RWPE2 (cell line): ENCODE measurements around the gene CCDC70.

ENCODE experiments used
- ATAC-seq: fragments of 200-7000 bp; cut with Tn5 transposase; 3 replicates; pipeline ENCODE4 v1.9.1; 2021; ENCODE audit warnings: low read depth
- DNase-seq: peaks from one replicate; pipeline ENCODE4 v3.0.0-alpha.2; 2020; ENCODE audit warnings: low spot score
- H3K27ac ChIP-seq: fragments of 450-650 bp; 2 replicates; pipeline ENCODE4 v1.5.1; 2017; ENCODE audit warnings: mild to moderate bottlenecking; ENCODE audit not compliant: poor library complexity, severe bottlenecking
- H3K27me3 ChIP-seq: fragments of 250-450 bp; sonication (Bioruptor Pico); 2 replicates; pipeline ENCODE4 v1.5.1; 2021; ENCODE audit warnings: mild to moderate bottlenecking, moderate library complexity; ENCODE audit not compliant: insufficient read depth, poor library complexity, severe bottlenecking
- H3K36me3 ChIP-seq: fragments of 250-450 bp; sonication (Bioruptor Pico); 2 replicates; pipeline ENCODE4 v1.5.1; 2020; ENCODE audit warnings: low read depth, mild to moderate bottlenecking, moderate library complexity
- H3K4me1 ChIP-seq: fragments of 250-450 bp; sonication (Bioruptor Pico); 2 replicates; pipeline ENCODE4 v1.5.1; 2021; ENCODE audit warnings: mild to moderate bottlenecking, moderate library complexity; ENCODE audit not compliant: insufficient read depth, poor library complexity, severe bottlenecking
- H3K4me3 ChIP-seq: fragments of 250-450 bp; sonication (Bioruptor Pico); 2 replicates; pipeline ENCODE4 v1.5.1; 2021; ENCODE audit warnings: mild to moderate bottlenecking, moderate library complexity; ENCODE audit not compliant: severe bottlenecking
- H3K9me3 ChIP-seq: fragments of 250-450 bp; sonication (Bioruptor Pico); 2 replicates; pipeline ENCODE4 v1.5.1; 2021; ENCODE audit warnings: mild to moderate bottlenecking, moderate library complexity; ENCODE audit not compliant: severe bottlenecking
- CTCF ChIP-seq: fragments of 450-650 bp; IDR thresholded peaks from one replicate; pipeline ENCODE4 v1.5.1; 2017; ENCODE audit warnings: mild to moderate bottlenecking, moderate library complexity; ENCODE audit not compliant: poor library complexity, severe bottlenecking

Gene CCDC70

GRCh38 chr13:51881296-51881695 lies 19.5 kb downstream of the CCDC70 start:
- Histone ChIP-seq H3K27ac (no peak overlapping the region), H3K9me3 (no peaks in the 10 kb centered on the region), H3K27me3 (no peaks in the 10 kb centered on the region), H3K4me3 (no peak overlapping the region), H3K36me3 (no peaks in the 10 kb centered on the region), H3K4me1 (no peaks in the 10 kb centered on the region)
- no peak for TF ChIP-seq CTCF
- DNase-seq (no peak), ATAC-seq (no peak)

GRCh38 chr13:51882570-51883225 lies 20.9 kb downstream of the CCDC70 start:
- DNase-seq (no peak), ATAC-seq (no peak)
- Histone ChIP-seq H3K4me3 (no peak overlapping the region), H3K27ac (no peak overlapping the region), H3K4me1 (no peaks in the 10 kb centered on the region), H3K9me3 (no peaks in the 10 kb centered on the region), H3K36me3 (no peaks in the 10 kb centered on the region), H3K27me3 (no peaks in the 10 kb centered on the region)
- no peak for TF ChIP-seq CTCF

GRCh38 chr13:51883226-51883600 lies 21.4 kb downstream of the CCDC70 start:
- Histone ChIP-seq H3K27ac (no peak overlapping the region), H3K27me3 (no peaks in the 10 kb centered on the region), H3K9me3 (no peaks in the 10 kb centered on the region), H3K4me1 (no peaks in the 10 kb centered on the region), H3K36me3 (no peaks in the 10 kb centered on the region), H3K4me3 (no peak overlapping the region)
- TF ChIP-seq CTCF, result no peak
- DNase-seq, result no peak
- no peak for ATAC-seq

GRCh38 chr13:51885651-51886050 lies 23.9 kb downstream of the CCDC70 start:
- Histone ChIP-seq H3K9me3 (no peaks in the 10 kb centered on the region), H3K27ac (no peak overlapping the region), H3K4me1 (no peaks in the 10 kb centered on the region), H3K36me3 (no peaks in the 10 kb centered on the region), H3K4me3 (no peak overlapping the region), H3K27me3 (no peaks in the 10 kb centered on the region)
- no peak for DNase-seq
- no peak for TF ChIP-seq CTCF
- ATAC-seq, result no peak

GRCh38 chr13:51887468-51887867 lies 25.7 kb downstream of the CCDC70 start:
- Histone ChIP-seq H3K9me3 (no peaks in the 10 kb centered on the region), H3K27ac (no peak overlapping the region), H3K27me3 (no peaks in the 10 kb centered on the region), H3K4me3 (no peak overlapping the region), H3K4me1 (no peaks in the 10 kb centered on the region), H3K36me3 (no peaks in the 10 kb centered on the region)
- TF ChIP-seq CTCF, result no peak
- no peak for DNase-seq
- ATAC-seq, result 0 out of 3 replicates have a peak, but pooled peaks have one; percentile 36
